Stomach smooth muscle (tissue), 2 donors: Measurements from ENCODE around the gene GAS2L2.

Experiments
- H3K27ac ChIP-seq: one replicate; pipeline ENCODE4 v1.7.0; 2013; ENCODE audit warnings: mild to moderate bottlenecking, low read length, inconsistent platforms
- H3K27me3 ChIP-seq, 2 donors: one replicate each; pipeline ENCODE4 v1.7.0; 2013; ENCODE audit warnings: low read length in 2 of 2; ENCODE audit not compliant: insufficient read depth in 2 of 2, control insufficient read depth in 1 of 2
- H3K36me3 ChIP-seq, 2 donors: one replicate each; pipeline ENCODE4 v1.7.0; 2013; ENCODE audit warnings: low read length in 2 of 2; ENCODE audit not compliant: control insufficient read depth in 2 of 2, insufficient read depth in 2 of 2
- H3K4me1 ChIP-seq: one replicate; pipeline ENCODE4 v1.7.0; 2013; ENCODE audit warnings: low read length; ENCODE audit not compliant: control insufficient read depth, insufficient read depth
- H3K4me3 ChIP-seq, 2 donors: one replicate each; pipeline ENCODE4 v1.7.0; 2013; ENCODE audit warnings: low read length in 2 of 2
- H3K9ac ChIP-seq, 2 donors: one replicate each; pipeline ENCODE4 v1.7.0; 2013; ENCODE audit warnings: low read length in 2 of 2, mild to moderate bottlenecking in 1 of 2
- H3K9me3 ChIP-seq, 2 donors: one replicate each; pipeline ENCODE4 v1.7.0; 2013; ENCODE audit warnings: low read length in 2 of 2; ENCODE audit not compliant: control insufficient read depth in 2 of 2
- donor health status: healthy.
- donor health status: Pancreatic carcinoma.

GAS2L2 gene

DNA sequence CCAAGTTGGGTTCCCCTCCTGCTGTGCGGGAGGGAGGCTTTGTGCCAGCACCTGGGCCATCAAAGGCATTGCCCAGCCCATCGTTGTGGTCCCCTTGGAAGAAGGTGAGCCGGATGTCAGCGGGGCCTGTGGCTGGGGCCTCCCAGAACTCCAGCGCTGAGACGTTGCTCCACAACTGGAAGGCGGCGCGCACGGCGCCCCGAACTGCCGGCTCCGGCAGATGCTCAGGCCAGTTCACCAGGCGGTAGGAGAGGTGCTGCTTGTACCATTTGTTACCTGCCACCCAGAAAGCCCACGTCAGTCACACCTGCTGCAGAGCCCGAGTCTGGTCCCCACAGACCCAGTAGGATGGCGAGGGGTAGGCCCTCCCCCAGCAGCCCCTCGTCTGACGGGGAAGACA, 20.1 kb upstream of the GAS2L2 start:
- Histone ChIP-seq H3K27me3 (no peaks in the 10 kb centered on the region), H3K9me3 (no peaks in the 10 kb centered on the region), H3K4me3 (no peak overlapping the region), H3K9ac (peak overlapping the region; percentile 34 to 64), H3K27ac (peak overlapping the region; percentile 99), H3K4me1 (peaks cover 42% of the 10 kb centered on the region), H3K36me3 (peaks cover 3 to 5% of the 10 kb centered on the region in 2 donors)

DNA sequence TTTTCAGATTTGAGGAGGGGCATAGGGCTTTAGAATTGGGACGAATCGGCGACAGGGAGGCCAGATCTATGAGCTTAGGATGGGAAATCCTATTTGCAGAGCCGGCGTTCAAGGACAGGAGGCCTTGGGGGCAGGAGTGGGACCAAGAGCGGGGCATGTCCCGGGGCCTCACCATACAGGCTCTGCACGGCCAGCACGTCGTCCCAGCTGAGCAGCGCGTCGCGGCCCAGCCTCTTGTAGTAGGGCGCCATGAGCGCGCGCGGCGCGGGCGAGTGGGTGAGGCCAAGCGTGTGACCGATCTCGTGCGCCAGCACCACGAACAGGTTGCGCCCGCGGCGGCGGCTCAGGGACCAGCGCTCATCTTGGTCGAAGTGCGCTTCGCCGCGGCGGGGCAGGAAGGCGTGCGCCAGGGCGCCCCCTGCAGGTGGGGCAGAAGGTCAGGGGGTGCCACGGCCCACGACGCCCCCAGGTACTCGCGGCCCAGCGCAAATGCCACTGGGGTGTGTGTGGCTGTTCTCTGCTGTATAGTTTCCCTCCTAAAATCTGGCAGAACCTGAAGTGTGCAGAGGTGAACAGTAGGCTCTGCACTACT, 17.0 kb upstream of the GAS2L2 start:
- Histone ChIP-seq H3K4me1 (peaks cover 45% of the 10 kb centered on the region), H3K9me3 (no peaks in the 10 kb centered on the region), H3K36me3 (no peaks in the 10 kb centered on the region), H3K27ac (no peak overlapping the region), H3K4me3 (no peak overlapping the region), H3K9ac (no peak overlapping the region), H3K27me3 (no peaks in the 10 kb centered on the region)

- Histone ChIP-seq H3K9ac (no peak overlapping the region), H3K27me3 (no peaks in the 10 kb centered on the region), H3K4me3 (no peak overlapping the region), H3K9me3 (no peaks in the 10 kb centered on the region), H3K27ac (no peak overlapping the region), H3K36me3 (no peaks in the 10 kb centered on the region), H3K4me1 (peaks cover 45% of the 10 kb centered on the region)
These were observed 15.8 kb upstream of the GAS2L2 start for GRCh38 chr17:35768797-35769196.

- Histone ChIP-seq H3K36me3 (no peaks in the 10 kb centered on the region), H3K4me1 (peaks cover 28% of the 10 kb centered on the region), H3K9me3 (no peaks in the 10 kb centered on the region), H3K9ac (no peak overlapping the region), H3K27me3 (no peaks in the 10 kb centered on the region), H3K4me3 (no peak overlapping the region), H3K27ac (no peak overlapping the region)
These were observed 14.0 kb upstream of the GAS2L2 start for GRCh38 chr17:35766903-35767510.

DNA sequence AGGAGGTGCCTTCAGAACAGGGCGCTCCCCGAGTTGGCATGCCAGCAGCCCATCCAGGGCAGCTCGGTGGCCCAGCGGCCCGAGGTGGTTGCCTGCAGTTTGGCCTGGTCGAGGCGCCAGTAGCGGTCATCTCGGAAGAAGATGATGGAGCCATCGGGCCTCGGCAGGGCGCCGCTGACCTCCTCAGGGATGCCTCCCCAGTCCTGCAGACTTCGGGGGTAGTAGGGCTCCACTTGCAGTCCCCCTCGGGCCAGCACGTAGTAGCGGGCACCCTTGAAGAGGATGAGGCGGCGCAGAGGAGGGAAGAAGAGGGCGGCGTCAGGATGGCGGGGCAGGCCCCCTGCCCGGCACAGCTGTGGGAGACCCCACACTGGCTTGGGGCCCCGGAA, 13.4 kb upstream of the GAS2L2 start:
- H3K27ac ChIP-seq, result no peak overlapping the region
- H3K4me3 ChIP-seq, result no peak overlapping the region
- no peaks in the 10 kb centered on the region for H3K27me3 ChIP-seq
- H3K9ac ChIP-seq, result no peak overlapping the region
- peaks cover 24% of the 10 kb centered on the region for H3K4me1 ChIP-seq
- H3K9me3 ChIP-seq, result no peaks in the 10 kb centered on the region
- H3K36me3 ChIP-seq, result no peaks in the 10 kb centered on the region

DNA sequence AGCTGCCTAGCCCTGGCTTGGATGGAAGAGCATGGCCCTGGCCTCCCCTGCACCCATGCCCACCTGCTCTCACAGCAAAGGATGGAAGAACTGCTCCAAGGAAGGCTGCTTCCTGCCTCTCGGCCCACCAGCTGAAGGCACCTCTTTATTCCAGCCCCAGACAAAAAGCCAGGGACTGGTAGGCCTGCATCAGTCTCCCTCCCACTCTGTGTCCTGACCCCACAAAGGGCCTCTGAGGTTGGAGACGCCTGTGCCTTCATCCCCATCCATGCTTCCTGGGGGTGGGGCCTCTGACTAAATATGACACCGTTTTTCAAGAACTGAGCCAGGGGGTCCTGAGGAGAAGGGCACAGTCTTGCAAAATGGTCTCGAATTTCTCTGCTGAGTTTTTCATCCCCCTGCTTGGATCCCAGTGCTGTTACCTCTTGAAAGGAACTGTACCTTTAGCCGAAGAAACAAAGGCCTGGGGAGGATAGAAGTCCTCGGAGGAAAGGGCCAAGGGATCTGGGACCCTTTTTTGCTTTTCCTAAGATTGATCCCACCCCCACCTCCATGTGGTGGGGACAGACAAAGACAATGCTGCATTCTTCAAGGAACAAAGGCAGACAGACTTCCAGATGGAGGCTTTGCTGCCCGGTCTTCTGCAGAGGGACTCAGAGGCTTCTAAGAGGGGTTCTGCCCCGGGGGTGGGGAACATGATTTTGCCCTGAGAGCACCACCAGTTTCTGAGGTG, 12.9 kb upstream of the GAS2L2 start:
- Histone ChIP-seq H3K27ac (peak overlapping the region; percentile 18), H3K4me1 (peaks cover 24% of the 10 kb centered on the region), H3K27me3 (no peaks in the 10 kb centered on the region), H3K9me3 (no peaks in the 10 kb centered on the region), H3K36me3 (no peaks in the 10 kb centered on the region), H3K9ac (no peak overlapping the region), H3K4me3 (no peak overlapping the region)

DNA sequence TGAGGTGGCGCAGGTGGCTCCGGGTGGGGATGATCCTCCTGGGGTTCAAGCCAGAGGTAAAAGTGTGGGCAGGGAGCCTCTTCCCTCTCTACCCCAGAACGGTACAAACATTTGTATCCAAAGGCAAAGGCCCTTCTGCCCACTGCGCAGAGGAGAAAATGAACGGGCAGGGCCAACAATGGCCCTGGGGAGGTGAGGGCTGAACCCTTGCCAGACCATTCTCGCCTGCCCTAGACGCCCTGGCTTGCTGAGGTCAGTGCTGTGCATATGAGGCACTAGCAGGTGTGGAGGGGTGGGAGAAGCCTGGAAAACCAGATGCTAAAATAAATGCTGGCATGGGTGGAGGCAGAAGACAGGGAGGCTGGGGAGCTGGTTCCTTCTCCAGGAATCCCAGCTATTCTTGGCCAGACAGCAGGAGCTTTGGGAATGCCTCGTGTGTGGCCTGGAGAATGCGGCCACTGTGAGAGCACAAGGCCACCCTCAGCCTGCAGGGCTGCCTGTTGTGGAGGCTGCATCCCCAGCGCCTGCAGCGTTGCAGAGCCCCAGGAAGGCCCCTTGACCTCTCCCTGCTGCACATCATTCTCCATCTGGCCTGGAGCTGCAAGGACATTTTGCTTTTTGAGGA, 12.2 kb upstream of the GAS2L2 start:
- H3K36me3 ChIP-seq, result no peaks in the 10 kb centered on the region
- H3K4me3 ChIP-seq, result no peak overlapping the region
- H3K9ac ChIP-seq, result no peak overlapping the region
- H3K27me3 ChIP-seq, result no peaks in the 10 kb centered on the region
- H3K4me1 ChIP-seq, result peaks cover 24% of the 10 kb centered on the region
- H3K9me3 ChIP-seq, result no peaks in the 10 kb centered on the region
- H3K27ac ChIP-seq, result peak overlapping the region; percentile 18

GRCh38 chr17:35764123-35764991, 11.3 kb upstream of the GAS2L2 start:
- Histone ChIP-seq H3K9ac (peak overlapping the region; percentile 38 to 60), H3K27ac (peak overlapping the region; percentile 18), H3K9me3 (no peaks in the 10 kb centered on the region), H3K4me3 (peak overlapping the region; percentile 67 to 74), H3K4me1 (peaks cover 24% of the 10 kb centered on the region), H3K27me3 (no peaks in the 10 kb centered on the region), H3K36me3 (no peaks in the 10 kb centered on the region)

- no peak overlapping the region for H3K27ac ChIP-seq
- peak overlapping the region in 1 of 2 donors; percentile 74 for H3K4me3 ChIP-seq
These were observed 10.7 kb upstream of the GAS2L2 start for GRCh38 chr17:35763767-35764122.

GRCh38 chr17:35761601-35762000, 8.6 kb upstream of the GAS2L2 start:
- H3K4me3 ChIP-seq, result no peak overlapping the region
- no peak overlapping the region for H3K27ac ChIP-seq
- no peak overlapping the region for H3K9ac ChIP-seq
- H3K9me3 ChIP-seq, result no peaks in the 10 kb centered on the region
- no peaks in the 10 kb centered on the region for H3K27me3 ChIP-seq
- H3K4me1 ChIP-seq, result peaks cover 21% of the 10 kb centered on the region
- H3K36me3 ChIP-seq, result no peaks in the 10 kb centered on the region

More at GRCh38 chr17:35763767-35764122, 10.7 kb upstream of the GAS2L2 start:
- Histone ChIP-seq H3K36me3 (no peaks in the 10 kb centered on the region), H3K4me1 (peaks cover 24% of the 10 kb centered on the region), H3K27me3 (no peaks in the 10 kb centered on the region), H3K9me3 (no peaks in the 10 kb centered on the region), H3K9ac (peak overlapping the region; percentile 38 to 60)
